HG02642 (cell line): ENCODE results near the gene SLIT3.

ENCODE experiments used
- ATAC-seq: cut with Tn5 transposase; IDR thresholded peaks from one replicate; pipeline ENCODE4 v1.9.1; 2021; ENCODE audit warnings: mild to moderate bottlenecking; ENCODE audit not compliant: unreplicated experiment, poor library complexity

The SLIT3 gene

DNA sequence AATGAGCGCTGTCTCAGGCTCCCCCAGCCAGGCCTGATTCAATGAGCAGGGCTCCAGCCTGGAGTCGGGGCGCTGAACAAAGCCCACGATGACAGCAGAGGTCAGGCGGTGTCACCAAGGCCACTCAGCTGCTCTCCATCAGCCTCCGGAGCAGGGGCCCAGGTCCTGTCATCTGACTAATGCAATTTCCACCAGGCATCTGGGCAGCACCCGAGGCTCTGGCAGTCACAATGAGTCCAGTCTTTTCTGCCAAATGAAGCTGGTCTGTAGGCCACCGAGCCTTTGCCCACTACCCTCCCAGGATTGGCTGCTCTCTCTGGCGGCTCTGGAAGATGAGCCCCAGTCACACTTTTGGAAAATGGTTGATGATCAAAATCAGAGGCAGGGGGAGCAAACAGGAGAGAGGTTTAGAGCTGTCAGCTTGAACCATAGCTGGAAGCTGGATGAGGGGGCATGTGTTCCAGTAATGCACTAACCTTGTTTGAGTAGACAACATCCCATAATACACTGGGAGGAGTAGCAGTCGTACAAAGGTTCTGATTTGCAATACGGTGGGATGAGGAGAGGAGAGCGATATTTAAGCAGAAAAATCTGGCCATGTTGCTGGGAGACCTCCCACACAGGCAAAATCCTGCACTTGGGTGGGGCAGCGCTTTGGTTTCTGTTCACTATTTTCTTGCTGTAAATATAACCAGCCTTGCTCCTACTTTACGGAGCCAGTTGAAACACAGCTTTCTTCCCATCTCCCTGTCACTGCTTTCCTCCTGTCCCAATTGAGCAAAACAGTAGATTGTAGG is 415.4 kb downstream of the SLIT3 start:
- ATAC-seq: no peak

DNA sequence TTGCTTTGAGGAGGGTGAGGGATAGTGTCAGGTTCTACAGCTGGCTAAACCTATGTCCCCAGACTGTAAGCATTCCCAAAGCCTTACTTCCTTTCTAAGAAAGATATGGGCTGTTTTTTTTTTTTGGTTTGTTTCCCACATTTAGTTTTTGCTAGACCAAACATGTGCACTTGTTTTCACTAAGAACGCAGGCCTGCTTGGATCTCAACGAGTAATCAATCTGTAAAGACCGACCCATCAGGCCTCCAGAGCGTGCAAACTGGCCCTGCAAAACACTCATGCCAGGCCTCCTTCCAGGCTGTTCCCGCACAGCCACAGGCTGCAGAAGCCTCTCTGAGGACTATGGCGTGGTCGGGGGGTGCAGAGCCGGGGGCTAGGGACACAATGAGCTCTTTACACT is 416.9 kb downstream of the SLIT3 start:
- ATAC-seq: no peak

DNA sequence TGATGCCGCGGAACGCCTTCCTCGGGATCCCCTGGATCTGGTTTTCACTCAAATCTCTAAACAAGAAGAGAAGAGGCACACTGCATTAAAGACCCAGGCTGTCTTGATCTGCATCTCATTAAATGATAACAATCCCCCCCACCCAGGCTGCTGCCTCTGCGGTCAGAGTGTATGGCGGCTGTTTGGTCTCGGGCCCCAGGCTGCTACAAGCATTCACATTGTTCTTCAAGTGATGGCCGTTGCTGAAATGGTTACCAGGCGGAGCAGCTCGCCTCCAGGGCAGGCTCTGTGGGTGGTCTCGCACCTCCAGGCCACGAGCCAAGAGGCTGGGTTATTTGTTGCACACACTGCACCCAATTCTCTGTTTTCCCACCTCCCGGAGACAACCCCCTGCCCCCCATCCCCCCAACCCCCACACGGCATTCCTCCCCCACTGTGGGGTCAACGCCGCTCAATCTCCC is 417.6 kb downstream of the SLIT3 start:
- no peak for ATAC-seq

DNA sequence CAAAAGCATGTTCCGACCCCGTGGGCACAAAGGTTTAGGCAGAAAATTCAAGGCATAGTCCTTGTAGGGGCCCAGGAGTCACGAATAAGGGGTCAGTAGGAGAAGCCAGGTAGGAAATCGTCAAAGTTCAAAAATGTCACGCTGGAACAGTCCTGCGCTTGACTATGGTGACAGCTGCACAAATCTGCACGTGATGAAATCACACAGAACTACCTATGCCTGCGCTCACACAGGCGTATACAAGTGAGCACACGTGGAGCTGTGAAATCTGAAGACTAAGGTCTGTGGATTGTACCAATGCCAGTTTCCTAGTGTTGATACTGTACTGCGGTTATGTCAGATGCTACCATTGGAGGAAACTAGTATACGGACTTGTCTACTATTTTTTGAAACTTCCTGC is 418.7 kb downstream of the SLIT3 start:
- no peak for ATAC-seq

GRCh38 chr5:168881427-168882149 is 419.4 kb downstream of the SLIT3 start:
- no peak for ATAC-seq

DNA sequence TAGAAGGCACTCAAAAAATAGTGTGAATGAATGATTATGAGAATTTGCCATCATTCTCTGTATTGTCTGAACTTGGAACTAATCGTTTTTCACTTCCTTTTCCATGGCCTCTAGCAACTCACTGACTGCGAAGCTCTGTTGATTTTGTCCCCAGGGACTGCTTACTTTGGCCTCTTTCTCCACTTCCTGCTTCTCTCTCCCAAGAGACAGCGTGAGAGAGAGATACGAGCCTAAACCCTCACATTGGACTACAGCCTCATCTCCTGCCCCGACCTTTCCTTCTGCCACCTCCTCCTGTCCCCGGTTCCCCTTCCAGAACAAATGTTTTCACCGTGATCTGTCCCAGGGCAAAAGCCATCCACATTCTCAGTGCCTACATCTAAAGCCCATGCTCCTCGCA is 421.0 kb downstream of the SLIT3 start:
- ATAC-seq: peak; percentile 84

GRCh38 chr5:168879331-168879730 is 421.6 kb downstream of the SLIT3 start:
- ATAC-seq: no peak

DNA sequence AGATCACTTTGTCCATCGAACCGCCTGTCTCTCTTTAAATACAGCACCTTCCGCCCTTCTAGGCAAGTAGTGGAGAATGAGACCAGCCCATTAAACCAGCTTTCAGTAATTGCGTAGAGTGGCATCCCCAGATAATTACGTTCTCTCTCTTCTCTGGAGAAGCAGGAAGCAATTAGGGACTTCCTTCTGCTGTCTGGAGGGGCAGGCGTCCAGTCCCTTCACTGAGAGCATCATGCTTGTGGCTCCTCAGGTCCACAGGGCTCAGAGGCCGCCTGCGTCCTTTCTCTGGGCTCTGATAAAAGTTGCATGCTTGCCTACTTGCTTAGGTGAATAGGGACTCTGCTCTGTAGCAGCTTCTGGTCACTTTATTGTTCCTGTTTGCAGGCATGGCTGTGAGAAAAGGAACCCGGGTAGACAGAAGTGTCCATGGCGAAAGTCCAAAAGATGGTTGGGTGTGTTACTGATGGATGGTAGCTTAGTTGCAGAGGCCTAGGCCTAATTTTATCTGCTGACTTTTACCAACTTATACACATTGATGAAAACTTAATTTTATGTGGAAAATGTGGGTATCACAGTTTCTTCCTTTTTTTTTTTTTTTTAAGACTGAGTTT is 422.7 kb downstream of the SLIT3 start:
- ATAC-seq: no peak

GRCh38 chr5:168877132-168877892 is 423.6 kb downstream of the SLIT3 start:
- ATAC-seq: no peak

DNA sequence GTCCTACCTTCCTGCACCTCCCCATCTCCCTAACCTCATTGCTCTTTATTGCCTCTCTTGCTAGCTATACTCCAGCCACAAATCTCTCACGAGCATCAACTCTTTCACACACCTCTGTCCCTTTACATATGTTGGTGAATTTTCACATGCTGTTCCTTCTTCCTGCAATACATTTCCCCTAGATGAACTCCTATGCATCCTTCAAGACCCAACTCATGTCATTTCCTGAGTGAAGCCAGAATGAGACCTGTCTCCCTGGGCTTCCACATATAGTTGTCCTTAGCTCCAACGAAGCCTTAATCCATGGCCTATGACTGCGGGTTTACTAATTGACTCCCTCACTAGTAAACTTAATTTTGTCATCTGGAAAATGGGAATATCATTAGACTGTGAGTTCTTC is 424.5 kb downstream of the SLIT3 start:
- no peak for ATAC-seq

DNA sequence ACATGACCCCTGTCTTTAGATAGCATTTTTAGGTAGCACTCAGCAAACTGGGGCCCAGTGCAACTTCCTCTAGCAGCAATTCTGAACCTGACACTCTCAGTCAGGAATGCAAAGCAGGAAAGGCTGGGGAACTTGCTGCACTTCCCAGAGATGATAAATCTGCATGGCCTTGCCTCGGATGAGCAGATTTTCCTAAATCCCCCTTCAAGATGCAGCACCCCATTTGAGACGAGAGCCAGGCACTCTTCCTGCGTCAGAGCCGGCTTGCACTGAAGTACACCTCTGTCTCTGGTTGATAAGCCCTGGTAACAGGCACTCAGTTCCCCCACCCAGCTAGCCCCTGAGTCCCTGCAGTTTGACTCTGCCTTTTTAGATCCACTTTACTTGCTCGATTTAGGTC is 425.1 kb downstream of the SLIT3 start:
- ATAC-seq: no peak

DNA sequence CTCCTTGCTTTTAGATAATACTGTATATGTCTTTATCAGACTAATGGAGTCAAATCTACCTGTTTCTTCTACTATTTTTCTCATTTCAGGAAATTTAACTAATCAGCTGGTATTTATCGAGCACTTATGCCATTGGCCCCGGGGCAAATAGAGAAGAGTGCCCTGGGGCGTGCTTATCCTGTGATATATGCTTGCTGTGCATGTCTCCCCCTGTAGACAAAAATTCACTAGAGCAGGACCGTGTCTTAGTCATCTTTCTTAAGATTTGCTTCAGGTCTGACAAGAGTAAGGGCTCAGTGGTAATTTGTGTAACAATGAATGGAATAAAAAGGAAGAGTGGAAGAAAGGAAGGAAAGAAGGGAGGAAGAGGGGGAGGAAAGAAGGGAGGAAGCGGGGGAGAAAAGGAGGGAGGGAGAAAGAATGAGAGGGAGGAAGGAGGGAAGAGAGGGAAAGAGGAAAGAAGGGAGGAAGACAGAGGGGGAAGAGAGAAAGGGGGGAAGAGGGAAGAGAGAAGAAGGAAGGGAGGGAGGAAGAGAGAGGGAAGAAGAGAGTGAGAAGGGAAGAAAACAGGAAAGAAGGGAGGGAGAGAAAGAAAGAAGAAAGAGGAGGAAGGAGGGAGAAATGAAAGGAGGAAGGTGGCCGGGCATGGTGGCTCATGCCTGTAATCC is 426.1 kb downstream of the SLIT3 start:
- no peak for ATAC-seq

DNA sequence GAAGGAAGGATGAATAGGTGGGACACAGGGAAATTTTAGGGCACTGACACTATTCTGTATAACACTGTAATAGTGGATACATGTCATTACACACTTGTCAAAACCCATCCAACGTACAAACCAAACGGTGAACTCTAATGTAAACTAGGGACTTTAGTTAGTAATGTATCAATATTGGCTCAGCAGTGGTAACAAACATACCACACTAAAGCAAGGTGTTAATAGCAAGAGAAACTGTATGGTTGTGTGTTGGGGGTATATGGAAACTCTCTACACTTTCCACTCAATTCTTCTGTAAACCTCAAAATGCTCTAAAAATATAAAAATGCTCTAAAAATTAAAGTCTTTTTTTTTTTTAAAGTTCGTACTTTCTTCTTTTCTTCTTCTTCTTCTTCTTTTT is 428.7 kb downstream of the SLIT3 start:
- no peak for ATAC-seq

DNA sequence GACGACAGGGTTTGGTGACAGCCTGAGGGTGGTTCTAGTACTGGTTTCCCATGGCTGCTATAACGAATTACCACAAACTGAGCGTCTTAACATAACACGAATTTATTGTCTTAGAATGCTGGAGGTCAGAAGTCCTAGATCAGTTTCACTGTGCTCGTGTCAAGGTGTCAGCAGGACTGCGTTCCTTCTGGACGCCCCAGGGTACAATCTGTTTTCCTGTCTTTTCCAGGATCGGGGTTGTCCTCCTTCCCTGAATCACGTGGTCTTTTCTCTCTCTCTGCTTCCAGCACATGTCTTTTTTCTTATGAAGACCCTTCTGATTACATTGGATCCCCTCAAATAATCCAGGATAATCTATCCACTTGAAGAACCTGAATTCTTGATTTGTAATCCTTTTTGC is 430.0 kb downstream of the SLIT3 start:
- no peak for ATAC-seq

DNA sequence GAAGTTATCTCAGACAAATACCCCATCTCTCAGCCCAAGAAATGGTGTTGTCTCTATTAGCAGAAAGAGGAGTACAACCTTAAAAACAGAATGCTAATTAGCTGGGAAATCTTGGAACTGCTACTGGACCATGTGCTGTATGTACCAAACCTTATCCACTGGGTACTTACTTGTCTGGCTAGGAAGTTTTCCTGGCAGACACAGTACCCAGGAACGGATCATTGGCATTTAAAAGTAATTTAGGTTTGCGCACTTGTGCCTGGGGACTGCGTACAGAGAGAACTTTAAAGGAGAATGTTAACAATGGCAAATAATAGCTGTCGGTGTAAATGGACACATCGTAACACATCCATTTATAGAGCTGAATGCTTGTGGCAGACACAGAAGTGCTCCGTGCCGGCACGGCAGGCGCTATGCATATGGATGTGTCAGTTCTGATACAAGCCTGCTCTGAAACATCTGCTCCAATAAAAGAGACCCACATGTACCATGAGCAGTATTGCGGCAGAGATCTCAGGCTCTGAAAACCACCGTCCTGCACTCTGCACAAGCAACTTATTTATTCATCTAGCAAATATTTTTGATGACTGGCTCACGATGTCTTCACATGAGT is 431.2 kb downstream of the SLIT3 start:
- ATAC-seq: no peak

DNA sequence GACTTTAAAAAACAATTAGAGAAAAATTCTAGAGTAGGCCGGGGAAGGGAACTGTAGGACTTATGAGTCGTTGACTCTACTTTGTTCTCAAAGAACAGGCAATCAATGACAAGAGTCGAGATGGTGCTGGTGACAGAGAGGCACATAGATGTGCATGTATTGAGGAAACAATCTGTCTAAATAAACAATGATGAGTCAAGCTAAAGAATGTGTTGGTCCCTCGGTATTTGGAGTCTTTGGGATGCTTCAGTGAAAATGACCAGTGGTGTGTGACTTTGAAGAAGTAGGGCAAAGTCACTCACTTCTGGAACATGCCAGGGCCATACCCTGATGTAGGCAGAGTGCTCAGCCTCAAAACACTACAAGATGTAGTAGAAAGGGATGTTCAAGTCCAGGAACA is 433.7 kb downstream of the SLIT3 start:
- ATAC-seq: no peak

- no peak for ATAC-seq
These were observed 435.0 kb downstream of the SLIT3 start for GRCh38 chr5:168865968-168866367.

GRCh38 chr5:168863021-168863420 is 437.9 kb downstream of the SLIT3 start:
- no peak for ATAC-seq

DNA sequence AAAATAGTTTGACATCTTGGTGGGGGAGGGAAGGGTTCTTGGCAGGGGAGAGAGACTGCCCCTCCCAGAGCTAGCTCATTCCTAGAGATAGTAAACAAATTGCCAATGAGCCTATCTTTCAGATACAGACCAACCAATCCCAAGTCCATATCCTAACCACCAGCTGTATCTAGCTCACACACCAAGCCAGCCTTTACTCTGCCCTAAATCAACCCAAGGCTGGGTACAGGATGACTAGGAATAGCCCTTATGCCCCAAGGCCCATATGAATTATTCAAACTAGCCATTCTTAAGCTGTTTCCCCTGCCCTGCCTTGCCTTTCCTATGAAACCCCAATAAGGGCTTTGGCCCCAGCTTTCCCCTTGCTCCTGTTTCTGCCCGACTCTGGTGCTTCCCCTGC is 440.4 kb downstream of the SLIT3 start:
- ATAC-seq: no peak

DNA sequence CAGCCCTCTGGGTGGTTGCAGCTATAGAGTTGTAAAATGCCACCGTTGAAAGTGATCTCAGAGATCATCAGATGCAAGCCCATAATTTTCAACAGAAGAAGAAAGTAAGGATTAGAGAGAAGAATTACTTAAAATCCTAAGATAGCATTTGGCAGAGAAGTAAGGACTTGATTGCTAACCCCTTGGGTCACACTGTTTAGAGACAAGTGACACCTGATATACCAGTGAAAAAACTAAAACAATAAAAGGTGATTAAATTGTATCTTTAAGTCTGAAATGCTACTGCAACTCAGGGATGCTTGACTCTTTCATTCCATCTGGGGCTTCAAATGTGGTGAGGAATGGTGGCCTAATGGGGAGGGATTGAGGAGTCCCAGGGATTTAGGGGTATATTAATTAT is 440.9 kb downstream of the SLIT3 start:
- ATAC-seq: no peak
